ENCODE data around the gene SNX21. TPM values are rescaled to one million over a fixed set of nuclear protein-coding genes. Genes with fewer than 3 reads are reported as not detected.
"Not testable (repeated sequence)": the region's sequence is repeated elsewhere in the genome, so short reads cannot be mapped to it uniquely, and the experiment has no call there.

Gene SNX21
- 11.9 TPM for polyA plus RNA-seq (ENCODE audit: insufficient read length)
- long read RNA-seq, donor 1, partial matches to known transcripts: 0 of 3 reads
- long read RNA-seq, donor 1, other reads (novel, unspliced or antisense): 0 of 3 reads
- long read RNA-seq, donor 2, partial matches to known transcripts: 0 of 2 reads
- long read RNA-seq, donor 2, other reads (novel, unspliced or antisense): 0 of 2 reads
- long read RNA-seq, donor 3, partial matches to known transcripts: 5 of 15 reads
- long read RNA-seq, donor 3, other reads (novel, unspliced or antisense): 6 of 15 reads
- long read RNA-seq, donor 4: 0 reads
- long read RNA-seq, donor 5, partial matches to known transcripts: 0 of 5 reads
- long read RNA-seq, donor 5, other reads (novel, unspliced or antisense): 0 of 5 reads
- long read RNA-seq, donor 6, partial matches to known transcripts: 0 of 5 reads
- long read RNA-seq, donor 6, other reads (novel, unspliced or antisense): 0 of 5 reads
- long read RNA-seq, donor 7, partial matches to known transcripts: 32 of 58 reads
- long read RNA-seq, donor 7, other reads (novel, unspliced or antisense): 22 of 58 reads
- long read RNA-seq, donor 8, partial matches to known transcripts: 0 of 3 reads
- long read RNA-seq, donor 8, other reads (novel, unspliced or antisense): 0 of 3 reads

GRCh38 chr20:45833030-45833882 is at the start of gene SNX21:
Gene SNX21 (plus strand): TSS chr20:45833799. CDS start chr20:45833920, 121 bp downstream.
- peak; percentile 80 for DNase-seq

GRCh38 chr20:45788351-45788750 is 45.2 kb upstream of the SNX21 start:
- DNase-seq: no peak

- no peak for DNase-seq
Measured at GRCh38 chr20:45792317-45793118, 41.1 kb upstream of the SNX21 start.

GRCh38 chr20:45796337-45797065 is 37.1 kb upstream of the SNX21 start:
- no peak for DNase-seq

- DNase-seq: not testable (repeated sequence)
Measured at GRCh38 chr20:45797510-45797909, 36.1 kb upstream of the SNX21 start.

GRCh38 chr20:45797955-45798354 is 35.6 kb upstream of the SNX21 start:
- DNase-seq: not testable (repeated sequence)

- no peak for DNase-seq
Measured at GRCh38 chr20:45798935-45799642, 34.5 kb upstream of the SNX21 start.

GRCh38 chr20:45801851-45802250 is 31.7 kb upstream of the SNX21 start:
- DNase-seq: no peak

GRCh38 chr20:45810191-45810970 is 23.2 kb upstream of the SNX21 start:
- DNase-seq: no peak

- peak; percentile 100 for DNase-seq
Measured at GRCh38 chr20:45812157-45813005, 21.2 kb upstream of the SNX21 start, which contains the start of gene UBE2C. Gene UBE2C (plus strand): TSS chr20:45812644. CDS start chr20:45812696, 52 bp downstream.

GRCh38 chr20:45813006-45813340 is 20.6 kb upstream of the SNX21 start:
- DNase-seq: no peak

GRCh38 chr20:45813489-45813888 is 20.1 kb upstream of the SNX21 start:
- no peak for DNase-seq

GRCh38 chr20:45814314-45814713 is 19.3 kb upstream of the SNX21 start:
- DNase-seq: no peak

GRCh38 chr20:45816951-45817350 is 16.6 kb upstream of the SNX21 start:
- DNase-seq: no peak

- no peak for DNase-seq
Measured at GRCh38 chr20:45817376-45818194, 16.0 kb upstream of the SNX21 start.

- no peak for DNase-seq
Measured at GRCh38 chr20:45818239-45818638, 15.4 kb upstream of the SNX21 start.

- no peak for DNase-seq
Measured at GRCh38 chr20:45819466-45819865, 14.1 kb upstream of the SNX21 start.

GRCh38 chr20:45821947-45822346 is 11.7 kb upstream of the SNX21 start:
- DNase-seq: no peak
